ENCODE data around the gene DSCAML1. TPM values are rescaled to one million over a fixed set of nuclear protein-coding genes. Genes with fewer than 3 reads are reported as not detected.

DSCAML1 gene
- total RNA-seq, 4 donors from 2014 or later, result 0.54 to 1.8 (median 0.99) TPM

GRCh38 chr11:117759305-117759704, 37.7 kb downstream of the DSCAML1 start:
- 82 to 83% methylated on average over 8 of the region's 8 CpGs for WGBS, 2 donors
- H3K9me3 ChIP-seq, result no peaks in the 10 kb centered on the region
- intact Hi-C loops (cut with DNase I), result no loop called here
- no peaks in the 10 kb centered on the region for H3K36me3 ChIP-seq
- no peaks in the 10 kb centered on the region for H3K27me3 ChIP-seq
- TF ChIP-seq CTCF (IDR thresholded peaks at IDR 0.05), result no peak
- TF ChIP-seq POLR2A (IDR thresholded peaks at IDR 0.05), result no peak
- H3K4me3 ChIP-seq (replicated peaks in 1 of 3), result no peak overlapping the region
- H3K27ac ChIP-seq, result no peak overlapping the region
- DNase-seq, result no peak
- no peaks in the 10 kb centered on the region for H3K4me1 ChIP-seq

DNA sequence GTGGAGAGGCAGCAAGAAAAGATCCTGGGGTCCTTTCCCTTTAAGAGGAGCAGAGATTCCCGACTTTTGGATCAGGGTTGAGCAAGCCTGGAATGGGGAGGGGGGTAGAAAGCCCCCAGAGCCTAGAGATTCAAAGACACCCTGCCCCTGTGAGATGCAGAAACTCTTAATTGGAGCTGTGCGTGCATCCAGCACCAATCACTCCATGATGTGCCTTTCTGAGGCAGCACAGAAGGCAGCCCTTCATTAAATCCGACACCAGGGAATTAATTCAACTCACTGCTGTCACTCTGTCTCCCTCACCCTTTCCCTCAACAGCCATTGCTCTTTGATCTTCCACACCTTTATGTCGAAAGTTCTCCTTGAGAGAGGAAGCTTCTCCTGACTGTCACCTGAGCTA, 43.0 kb downstream of the DSCAML1 start:
- no peak for TF ChIP-seq POLR2A (IDR thresholded peaks at IDR 0.05)
- TF ChIP-seq CTCF (IDR thresholded peaks at IDR 0.05), result no peak
- no peaks in the 10 kb centered on the region for H3K9me3 ChIP-seq
- intact Hi-C loops (cut with DNase I), result no loop called here
- H3K36me3 ChIP-seq, result no peaks in the 10 kb centered on the region
- no peak for DNase-seq
- H3K4me3 ChIP-seq (replicated peaks in 1 of 3), result no peak overlapping the region
- WGBS, 2 donors, result 82% methylated on average over 4 of the region's 4 CpGs
- no peak overlapping the region for H3K27ac ChIP-seq
- no peaks in the 10 kb centered on the region for H3K27me3 ChIP-seq
- H3K4me1 ChIP-seq, result no peaks in the 10 kb centered on the region

- intact Hi-C loops (cut with DNase I), result no loop called here
- Histone ChIP-seq H3K36me3 (no peaks in the 10 kb centered on the region), H3K4me1 (no peaks in the 10 kb centered on the region), H3K27me3 (no peaks in the 10 kb centered on the region), H3K27ac (no peak overlapping the region), H3K4me3 (replicated peaks in 1 of 3) (no peak overlapping the region), H3K9me3 (no peaks in the 10 kb centered on the region)
- WGBS, 2 donors, result 91% methylated on average over 7 to 9 of the region's 9 CpGs
- DNase-seq, result no peak
- TF ChIP-seq POLR2A (IDR thresholded peaks at IDR 0.05), result no peak
- no peak for TF ChIP-seq CTCF (IDR thresholded peaks at IDR 0.05)
These were observed 44.2 kb downstream of the DSCAML1 start for GRCh38 chr11:117752721-117753237.

DNA sequence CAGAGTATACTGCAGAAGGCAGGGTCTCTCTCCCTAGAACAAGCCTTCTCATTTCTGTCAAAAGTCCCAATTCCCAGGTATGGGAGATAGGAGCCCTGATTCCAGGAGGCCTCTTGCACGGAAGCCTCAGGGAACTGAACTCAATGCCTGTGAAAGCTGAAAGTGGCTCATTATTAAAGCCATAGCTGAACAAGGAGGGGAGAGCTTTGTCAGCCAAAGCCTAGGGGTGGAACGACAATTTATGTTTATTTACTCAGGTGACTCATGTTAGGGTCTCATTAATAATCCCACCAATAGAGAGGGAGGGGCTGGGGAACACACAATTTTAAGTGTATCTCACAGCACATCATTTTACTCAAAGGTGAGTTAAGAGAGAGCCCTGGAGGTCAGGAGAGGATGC, 44.9 kb downstream of the DSCAML1 start:
- WGBS, 2 donors, result 92 to 93% methylated on average over 2 of the region's 2 CpGs
- no peaks in the 10 kb centered on the region for H3K4me1 ChIP-seq
- TF ChIP-seq POLR2A (IDR thresholded peaks at IDR 0.05) (no peak), CTCF (IDR thresholded peaks at IDR 0.05) (no peak)
- intact Hi-C loops (cut with DNase I), result no loop called here
- H3K4me3 ChIP-seq (replicated peaks in 1 of 3), result no peak overlapping the region
- H3K36me3 ChIP-seq, result no peaks in the 10 kb centered on the region
- no peaks in the 10 kb centered on the region for H3K9me3 ChIP-seq
- H3K27ac ChIP-seq, result no peak overlapping the region
- H3K27me3 ChIP-seq, result no peaks in the 10 kb centered on the region
- DNase-seq, result no peak

DNA sequence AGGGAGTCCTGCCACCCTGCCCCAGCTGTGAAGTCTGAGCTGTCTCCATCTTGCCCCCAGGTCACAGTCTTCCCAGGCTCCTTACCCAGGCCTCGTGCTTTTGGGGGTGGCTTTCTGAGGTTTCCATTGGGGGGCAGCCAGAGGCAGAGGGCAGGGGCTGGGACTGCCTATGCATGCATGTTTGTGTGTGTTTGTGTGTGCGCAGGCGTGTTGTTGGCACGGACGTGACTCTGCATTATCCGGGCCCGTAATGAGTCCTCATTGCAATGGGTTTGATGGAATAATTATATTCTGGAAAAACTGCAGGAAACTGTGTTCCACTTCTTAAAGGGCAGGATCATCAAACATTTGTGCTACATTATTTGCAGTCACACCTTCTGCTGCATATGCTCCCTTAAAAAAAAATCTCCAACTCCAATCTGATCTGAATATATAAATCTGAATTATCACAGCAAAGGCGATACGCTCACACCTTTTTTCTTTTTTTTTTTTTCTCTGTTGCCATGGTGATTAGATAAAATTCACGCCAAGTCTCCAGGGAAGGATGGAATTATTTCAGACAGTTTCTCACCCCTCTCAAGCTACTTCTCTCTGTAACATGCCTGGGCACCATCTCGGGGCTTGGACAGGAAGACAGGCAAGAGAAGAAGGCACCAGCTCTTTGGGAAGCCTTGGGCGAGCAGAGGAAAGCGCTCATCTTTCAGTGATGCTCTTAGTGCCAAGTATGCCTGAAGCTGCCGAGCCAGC, 45.9 kb downstream of the DSCAML1 start:
- Histone ChIP-seq H3K27me3 (no peaks in the 10 kb centered on the region), H3K27ac (no peak overlapping the region), H3K9me3 (no peaks in the 10 kb centered on the region), H3K4me3 (replicated peaks in 1 of 3) (no peak overlapping the region), H3K4me1 (no peaks in the 10 kb centered on the region), H3K36me3 (no peaks in the 10 kb centered on the region)
- no peak for DNase-seq
- intact Hi-C loops (cut with DNase I), result no loop called here
- WGBS, 2 donors, result 93 to 96% methylated on average over 13 to 14 of the region's 14 CpGs
- TF ChIP-seq POLR2A (IDR thresholded peaks at IDR 0.05) (no peak), CTCF (IDR thresholded peaks at IDR 0.05) (no peak)
